Bronchial epithelial cell (primary cell): ENCODE data around the gene CMPK2. TPM values are rescaled to one million over a fixed set of nuclear protein-coding genes. Genes with fewer than 3 reads are reported as not detected.

ENCODE experiments used
- DNase-seq: peaks from one replicate; pipeline ENCODE4 v3.0.0-alpha.2; 2010; ENCODE audit warnings: low read depth
- FAIRE-seq: peaks from 2 replicates; lab custom pipeline; 2011; peaks lifted over from hg19 to GRCh38; lab: Jason Lieb, UNC
- H3K27me3 ChIP-seq: 2 replicates; pipeline ENCODE4 v1.5.1; 2011; ENCODE audit warnings: low read length; ENCODE audit not compliant: control insufficient read depth, insufficient read depth
- H3K36me3 ChIP-seq: 2 replicates; pipeline ENCODE4 v1.5.1; 2011; ENCODE audit warnings: low read length; ENCODE audit not compliant: control insufficient read depth, insufficient read depth
- H3K4me3 ChIP-seq: 2 replicates; pipeline ENCODE4 v1.5.1; 2011; ENCODE audit warnings: mild to moderate bottlenecking, low read depth, low read length, control low read depth
- CTCF ChIP-seq: IDR thresholded peaks from 2 replicates; pipeline ENCODE4 v1.5.1; 2011; ENCODE audit warnings: mild to moderate bottlenecking, moderate library complexity, low read length, control low read depth, inconsistent platforms; ENCODE audit not compliant: insufficient read depth, severe bottlenecking
- total RNA-seq: library from RNA; depleted of rRNA; stranded (reverse); fragments of >200 nt; gene quantifications from 2 replicates; pipeline ENCODE4 v1.2.1, GENCODE V29; 2014

Gene CMPK2
- total RNA-seq, 1 donor from 2014 or later = 0.26 TPM

GRCh38 chr2:6846540-6846939 is 19.2 kb downstream of the CMPK2 start:
- DNase-seq = no peak
- no peak overlapping the region for H3K4me3 ChIP-seq
- TF ChIP-seq CTCF = no peak
- H3K36me3 ChIP-seq = no peaks in the 10 kb centered on the region
- H3K27me3 ChIP-seq = no peaks in the 10 kb centered on the region
- no peak for FAIRE-seq

- DNase-seq (no peak), FAIRE-seq (no peak)
- Histone ChIP-seq H3K4me3 (no peak overlapping the region), H3K36me3 (no peaks in the 10 kb centered on the region), H3K27me3 (no peaks in the 10 kb centered on the region)
- TF ChIP-seq CTCF = no peak
Observed at GRCh38 chr2:6845903-6846302, 19.8 kb downstream of the CMPK2 start.

- TF ChIP-seq CTCF = no peak
- Histone ChIP-seq H3K27me3 (no peaks in the 10 kb centered on the region), H3K4me3 (no peak overlapping the region), H3K36me3 (no peaks in the 10 kb centered on the region)
- no peak for DNase-seq
- no peak for FAIRE-seq
Observed at GRCh38 chr2:6845312-6845711, 20.4 kb downstream of the CMPK2 start.

- no peak for FAIRE-seq
Observed at GRCh38 chr2:6841537-6842287, 24.0 kb downstream of the CMPK2 start.

GRCh38 chr2:6838673-6839319 is 26.9 kb downstream of the CMPK2 start:
- DNase-seq (no peak), FAIRE-seq (no peak)
- H3K4me3 ChIP-seq = no peak overlapping the region
- TF ChIP-seq CTCF = no peak
- H3K36me3 ChIP-seq = no peaks in the 10 kb centered on the region
- H3K27me3 ChIP-seq = no peaks in the 10 kb centered on the region

More at GRCh38 chr2:6841537-6842287, 24.0 kb downstream of the CMPK2 start:
- H3K4me3 ChIP-seq = no peak overlapping the region
- no peak for DNase-seq
- TF ChIP-seq CTCF = no peak
- H3K36me3 ChIP-seq = no peaks in the 10 kb centered on the region
- H3K27me3 ChIP-seq = no peaks in the 10 kb centered on the region
